Kidney epithelial cell (primary cell): ENCODE results near the gene CREBRF. TPM values are rescaled to one million over a fixed set of nuclear protein-coding genes. Genes with fewer than 3 reads are reported as not detected.

Experiments
- DNase-seq: peaks from one replicate; pipeline ENCODE4 v3.0.0-alpha.2; 2010; ENCODE audit warnings: low read depth
- H3K27me3 ChIP-seq: 2 replicates; pipeline ENCODE4 v1.6.0; 2011; ENCODE audit warnings: low read length; ENCODE audit not compliant: control insufficient read depth, insufficient read depth
- H3K36me3 ChIP-seq: 2 replicates; pipeline ENCODE4 v1.5.1; 2011; ENCODE audit warnings: low read length; ENCODE audit not compliant: control insufficient read depth, insufficient read depth
- H3K4me3 ChIP-seq: 2 replicates; pipeline ENCODE4 v1.5.1; 2011; ENCODE audit warnings: low read depth, mild to moderate bottlenecking, control low read depth, low read length
- CTCF ChIP-seq: IDR thresholded peaks from 2 replicates; pipeline ENCODE4 v1.5.1; 2011; ENCODE audit warnings: mild to moderate bottlenecking, moderate library complexity, low read length, control low read depth, inconsistent platforms; ENCODE audit not compliant: insufficient read depth, poor library complexity, severe bottlenecking
- total RNA-seq: library from RNA; depleted of rRNA; stranded (reverse); fragments of >200 nt; gene quantifications from 2 replicates; pipeline ENCODE4 v1.2.3, GENCODE V29; 2015

The CREBRF gene
- total RNA-seq, 1 donor from 2014 or later: 11.4 TPM

DNA sequence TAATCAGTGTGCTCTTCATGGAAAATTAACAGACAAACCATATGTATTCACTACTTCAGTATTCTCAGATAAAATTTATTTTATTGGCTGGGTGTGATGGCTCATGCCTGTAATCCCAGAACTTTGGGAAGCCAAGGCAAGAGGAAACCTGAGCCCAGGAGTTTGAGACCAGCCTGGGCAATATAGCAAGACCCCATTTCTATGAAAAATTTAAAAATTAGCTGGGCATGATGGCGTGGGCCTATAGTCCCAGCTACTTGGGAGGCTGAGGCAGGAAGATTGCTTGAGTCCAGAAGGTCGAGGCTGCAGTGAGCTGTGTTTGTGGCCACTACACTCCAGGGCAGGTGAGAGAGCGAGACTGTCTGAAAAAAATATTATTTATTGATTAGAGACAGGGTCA, 23.4 kb upstream of the CREBRF start:
- no peak for TF ChIP-seq CTCF
- Histone ChIP-seq H3K36me3 (peaks cover 2% of the 10 kb centered on the region), H3K4me3 (no peak overlapping the region), H3K27me3 (no peaks in the 10 kb centered on the region)
- no peak for DNase-seq

DNA sequence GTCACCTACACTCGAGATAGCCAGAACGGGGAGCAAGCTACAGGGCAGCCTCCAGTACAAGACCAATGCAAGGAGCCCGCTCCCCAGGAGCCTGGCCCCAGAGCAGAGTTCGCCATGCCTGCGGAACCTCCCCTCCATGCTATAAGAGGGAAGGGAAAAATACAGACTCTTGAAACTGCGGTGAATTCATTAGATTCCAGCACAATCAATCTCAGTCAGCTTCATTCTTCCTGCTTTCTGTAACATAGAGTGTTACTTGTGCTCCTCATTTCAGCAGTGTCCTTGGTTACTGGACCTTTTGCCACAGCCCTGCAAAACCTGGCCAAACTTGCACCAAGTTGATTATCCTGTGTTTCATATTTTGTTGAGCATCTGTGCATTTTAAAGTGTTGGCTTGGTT, 22.2 kb upstream of the CREBRF start:
- no peaks in the 10 kb centered on the region for H3K27me3 ChIP-seq
- H3K36me3 ChIP-seq: peaks cover 2% of the 10 kb centered on the region
- TF ChIP-seq CTCF: no peak
- no peak overlapping the region for H3K4me3 ChIP-seq
- DNase-seq: no peak

GRCh38 chr5:173035904-173036707, 20.0 kb upstream of the CREBRF start:
- Histone ChIP-seq H3K27me3 (no peaks in the 10 kb centered on the region), H3K36me3 (peaks cover 2% of the 10 kb centered on the region), H3K4me3 (no peak overlapping the region)
- no peak for TF ChIP-seq CTCF
- DNase-seq: no peak

DNA sequence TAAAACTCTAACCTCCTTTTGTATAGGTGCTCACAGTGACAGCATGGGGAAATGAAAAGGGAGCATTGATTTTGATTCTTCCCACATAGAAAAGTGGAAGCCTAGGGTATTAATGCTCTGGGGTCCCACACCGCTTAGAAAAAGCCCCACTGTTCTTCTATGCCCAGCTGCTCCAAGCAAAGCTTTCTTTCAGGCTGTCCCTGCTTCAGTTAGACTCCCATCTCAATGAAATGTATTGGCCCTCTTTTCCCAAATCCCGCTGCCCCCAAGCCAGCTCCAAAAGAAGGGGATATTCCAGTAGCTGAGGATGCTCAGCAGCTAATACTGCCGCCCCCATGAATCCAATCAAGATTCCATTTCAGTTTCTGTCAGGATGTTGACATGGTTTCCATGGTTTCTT, 17.0 kb upstream of the CREBRF start:
- TF ChIP-seq CTCF: no peak

GRCh38 chr5:173039964-173040363, 16.2 kb upstream of the CREBRF start:
- Histone ChIP-seq H3K36me3 (peaks cover 2% of the 10 kb centered on the region), H3K4me3 (no peak overlapping the region), H3K27me3 (no peaks in the 10 kb centered on the region)
- TF ChIP-seq CTCF: no peak
- DNase-seq: no peak

More for the DNA sequence above, 17.0 kb upstream of the CREBRF start:
- no peak overlapping the region for H3K4me3 ChIP-seq
- no peak for DNase-seq
- H3K27me3 ChIP-seq: no peaks in the 10 kb centered on the region
- peaks cover 2% of the 10 kb centered on the region for H3K36me3 ChIP-seq
